Lung (tissue), 12 donors: Measurements from ENCODE around the gene ANKRD60. TPM values are rescaled to one million over a fixed set of nuclear protein-coding genes. Genes with fewer than 3 reads are reported as not detected.
A peak's percentile ranks its signal among the peaks of the same experiment; 100 is the strongest.

Experiments used
- ATAC-seq: fragments of 200-7000 bp; cut with Tn5 transposase; one replicate; pipeline ENCODE4 v1.9.1; 2020; ENCODE audit warnings: moderate number of reproducible peaks; ENCODE audit not compliant: insufficient read depth, low FRiP score
- DNase-seq, 3 donors: peaks; one replicate each; pipeline ENCODE4 v3.0.0-alpha.2; 2013 to 2017
- H3K27ac ChIP-seq, 2 donors: one replicate each; pipeline ENCODE4 v1.5.1; 2013; ENCODE audit warnings: mild to moderate bottlenecking in 2 of 2, moderate library complexity in 2 of 2, control low read depth in 1 of 2, inconsistent platforms in 1 of 2, low read depth in 1 of 2, low read length in 1 of 2
- H3K27me3 ChIP-seq, 3 donors: one replicate each; pipeline ENCODE4 v1.5.1; 2013; ENCODE audit warnings: low read length in 2 of 3; ENCODE audit not compliant: control insufficient read depth in 3 of 3, insufficient read depth in 3 of 3
- H3K36me3 ChIP-seq, 4 donors: one replicate each; pipeline ENCODE4 v1.5.1; 2013; ENCODE audit warnings: low read length in 4 of 4, mild to moderate bottlenecking in 1 of 4, moderate library complexity in 1 of 4; ENCODE audit not compliant: control insufficient read depth in 4 of 4, insufficient read depth in 4 of 4
- H3K4me1 ChIP-seq, 5 donors: one replicate each; pipeline ENCODE4 v1.5.1; 2013; ENCODE audit warnings: low read length in 5 of 5, mild to moderate bottlenecking in 2 of 5, moderate library complexity in 1 of 5; ENCODE audit not compliant: control insufficient read depth in 5 of 5, insufficient read depth in 5 of 5
- H3K4me3 ChIP-seq: one replicate; pipeline ENCODE4 v1.5.1; 2013; ENCODE audit warnings: mild to moderate bottlenecking, control low read depth, moderate library complexity
- H3K9ac ChIP-seq, 2 donors: one replicate each; pipeline ENCODE4 v1.5.1; 2013; ENCODE audit warnings: low read length in 2 of 2, control low read depth in 1 of 2; ENCODE audit not compliant: insufficient read depth in 1 of 2
- H3K9me3 ChIP-seq, 4 donors: one replicate each; pipeline ENCODE4 v1.5.1; 2013; ENCODE audit warnings: low read length in 3 of 4, mild to moderate bottlenecking in 1 of 4, moderate library complexity in 1 of 4; ENCODE audit not compliant: control insufficient read depth in 4 of 4, insufficient read depth in 3 of 4
- WGBS, 2 donors: extraction: QIAGEN DNeasy Blood & Tissue Kit; methylation state at CpG; one replicate each; pipeline ENCODE4 v1.1.7; 2013; 5-methylcytosine and 5-hydroxymethylcytosine counted together
- polyA plus RNA-seq, 2 donors: library from polyadenylated mRNA; stranded (reverse); fragments of 200-250 nt; gene quantifications; one replicate each; pipeline ENCODE4 v1.2.1, GENCODE V29; 2013
- total RNA-seq, 2 donors: library from RNA; depleted of rRNA in 1 of 2; stranded (reverse); fragments of >200 nt in 1 of 2; gene quantifications; one replicate each; pipeline ENCODE4 v1.2.1, GENCODE V29; 2014 to 2021
- TF ChIP-seq, protein P1 (sequence below): IDR thresholded peaks from 2 replicates; pipeline ENCODE4 v1.5.1; 2012; ENCODE audit warnings: mild to moderate bottlenecking; ENCODE audit errors: control extremely low read depth, extremely low read depth
- donor health status: control.
- donor health status: control.
- donor health status: Bipolar disorder and iron deficiency.
- donor health status: healthy.
- donor health status: DM: yes; HTN: yes; CAD: no.

The ANKRD60 gene
- total and polyA plus RNA-seq, 4 donors, result not detected

DNA sequence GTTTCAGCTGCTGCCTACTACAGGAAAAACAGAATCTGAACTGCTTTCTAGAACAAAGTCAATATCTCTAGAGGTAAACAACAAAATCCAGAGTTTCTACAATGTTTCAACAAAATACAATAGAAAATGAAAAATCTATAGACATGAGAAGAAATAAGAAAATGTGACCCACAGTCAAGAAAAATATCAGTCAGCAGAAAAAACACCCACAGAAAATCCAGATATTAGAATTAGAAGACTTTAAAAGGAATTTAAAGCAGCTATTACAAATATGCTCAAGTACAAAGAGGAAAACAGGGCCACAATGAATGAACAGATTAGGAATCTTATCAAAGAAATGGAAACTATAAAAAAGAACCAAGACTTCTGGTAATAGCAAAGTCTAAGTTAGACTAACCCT lies 26.4 kb upstream of the ANKRD60 start:
- no peaks in the 10 kb centered on the region for H3K4me1 ChIP-seq
- no peak overlapping the region for H3K9ac ChIP-seq
- TF ChIP-seq, protein P1, sequence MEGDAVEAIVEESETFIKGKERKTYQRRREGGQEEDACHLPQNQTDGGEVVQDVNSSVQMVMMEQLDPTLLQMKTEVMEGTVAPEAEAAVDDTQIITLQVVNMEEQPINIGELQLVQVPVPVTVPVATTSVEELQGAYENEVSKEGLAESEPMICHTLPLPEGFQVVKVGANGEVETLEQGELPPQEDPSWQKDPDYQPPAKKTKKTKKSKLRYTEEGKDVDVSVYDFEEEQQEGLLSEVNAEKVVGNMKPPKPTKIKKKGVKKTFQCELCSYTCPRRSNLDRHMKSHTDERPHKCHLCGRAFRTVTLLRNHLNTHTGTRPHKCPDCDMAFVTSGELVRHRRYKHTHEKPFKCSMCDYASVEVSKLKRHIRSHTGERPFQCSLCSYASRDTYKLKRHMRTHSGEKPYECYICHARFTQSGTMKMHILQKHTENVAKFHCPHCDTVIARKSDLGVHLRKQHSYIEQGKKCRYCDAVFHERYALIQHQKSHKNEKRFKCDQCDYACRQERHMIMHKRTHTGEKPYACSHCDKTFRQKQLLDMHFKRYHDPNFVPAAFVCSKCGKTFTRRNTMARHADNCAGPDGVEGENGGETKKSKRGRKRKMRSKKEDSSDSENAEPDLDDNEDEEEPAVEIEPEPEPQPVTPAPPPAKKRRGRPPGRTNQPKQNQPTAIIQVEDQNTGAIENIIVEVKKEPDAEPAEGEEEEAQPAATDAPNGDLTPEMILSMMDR, result no peak
- H3K4me3 ChIP-seq, result no peak overlapping the region
- ATAC-seq (no peak), DNase-seq (no peak)
- no peaks in the 10 kb centered on the region for H3K27me3 ChIP-seq
- H3K9me3 ChIP-seq, result no peaks in the 10 kb centered on the region
- H3K36me3 ChIP-seq, result peaks cover 0 to 15% (median 4%) of the 10 kb centered on the region in 4 donors
- H3K27ac ChIP-seq, result no peak overlapping the region

DNA sequence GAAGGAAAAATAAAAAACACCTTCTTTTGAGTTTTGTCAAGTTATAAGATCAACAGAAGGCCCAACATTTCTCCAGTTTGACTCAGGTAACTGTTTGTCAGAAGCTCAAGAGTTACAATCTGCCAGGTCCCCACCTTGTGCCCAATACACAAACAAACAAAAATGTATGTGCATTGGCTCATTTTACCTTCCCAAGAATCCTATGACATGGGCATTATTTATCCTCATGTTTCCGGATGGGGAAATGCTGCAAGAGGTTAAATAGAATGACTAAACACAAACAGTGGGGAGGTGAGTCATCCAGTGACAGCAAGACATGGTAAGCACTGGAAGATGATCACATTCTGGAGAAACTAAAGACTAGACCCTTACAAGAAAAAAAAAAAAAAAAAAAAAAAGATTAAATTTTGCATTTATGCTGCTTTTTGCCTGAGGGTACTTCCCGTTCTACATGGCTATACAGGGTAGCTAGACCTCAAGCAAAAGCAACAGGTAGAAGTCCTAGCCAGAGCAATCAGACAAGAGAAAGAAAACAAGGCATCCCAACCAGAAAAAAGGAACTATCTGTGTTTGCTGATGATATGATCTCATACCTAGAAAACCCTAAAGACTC lies 23.6 kb upstream of the ANKRD60 start:
- peaks cover 2 to 19% (median 7%) of the 10 kb centered on the region in 4 donors for H3K36me3 ChIP-seq
- no peaks in the 10 kb centered on the region for H3K4me1 ChIP-seq
- no peak overlapping the region for H3K9ac ChIP-seq
- no peak overlapping the region for H3K4me3 ChIP-seq
- H3K9me3 ChIP-seq, result no peaks in the 10 kb centered on the region
- 69 to 86% methylated on average over 2 of the region's 2 CpGs for WGBS, 2 donors
- no peak for DNase-seq
- no peak for ATAC-seq
- no peak overlapping the region for H3K27ac ChIP-seq
- H3K27me3 ChIP-seq, result no peaks in the 10 kb centered on the region
- TF ChIP-seq, protein P1, result no peak

DNA sequence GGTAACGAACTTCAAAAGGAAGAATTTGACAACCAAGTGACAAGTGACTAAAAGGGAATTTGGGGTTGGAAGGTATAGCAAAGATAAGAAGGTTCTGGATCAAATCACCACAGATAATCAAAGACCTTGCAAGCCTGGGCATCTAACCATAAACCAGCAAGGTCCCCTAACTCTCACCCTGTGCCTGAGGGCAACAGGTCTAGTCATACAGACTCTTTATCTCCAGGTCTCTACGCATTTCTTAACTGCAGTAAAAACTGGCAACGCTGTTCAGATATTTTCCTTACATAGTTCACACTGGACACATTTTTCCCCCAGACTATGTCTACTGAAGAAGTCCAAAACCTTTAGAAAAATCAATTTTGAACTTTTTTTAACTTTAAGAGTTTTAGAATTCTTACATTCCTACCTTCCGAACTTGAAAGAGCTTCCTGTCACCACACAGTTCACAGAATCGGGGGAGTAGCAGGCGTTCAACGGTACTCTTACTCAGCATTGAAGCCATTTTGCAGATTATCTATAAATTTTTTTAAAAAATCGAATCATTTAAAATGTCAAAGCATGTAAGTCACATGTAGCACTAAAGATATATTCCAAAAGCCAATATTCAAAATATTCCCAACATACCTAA lies 23.0 kb upstream of the ANKRD60 start:
- Histone ChIP-seq H3K36me3 (peaks cover 2 to 20% (median 10%) of the 10 kb centered on the region in 4 donors), H3K4me1 (no peaks in the 10 kb centered on the region), H3K9me3 (no peaks in the 10 kb centered on the region), H3K4me3 (no peak overlapping the region), H3K27ac (no peak overlapping the region), H3K27me3 (no peaks in the 10 kb centered on the region), H3K9ac (no peak overlapping the region)
- ATAC-seq, result no peak
- WGBS, 2 donors, result 88 to 96% methylated on average over 8 of the region's 8 CpGs
- no peak for DNase-seq
- TF ChIP-seq, protein P1, result no peak

DNA sequence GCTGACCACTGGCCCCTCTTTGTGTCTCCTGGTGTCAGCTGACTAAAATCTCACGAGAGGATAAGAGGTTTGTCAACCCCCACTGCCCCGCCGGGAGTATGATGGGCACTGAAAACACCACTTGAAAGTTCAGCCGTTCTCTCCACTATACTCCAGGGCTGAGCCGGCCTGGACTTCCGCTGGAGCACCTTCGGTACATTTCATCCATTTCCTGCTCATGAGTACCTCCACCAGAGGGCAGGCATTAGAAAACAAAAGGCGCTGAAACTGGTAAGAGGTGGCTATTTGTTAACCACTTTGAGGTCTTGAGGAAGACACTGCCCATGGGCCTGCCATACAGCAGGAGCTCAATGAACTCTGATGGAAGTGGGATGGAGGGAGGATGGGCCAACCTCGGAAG lies 17.9 kb upstream of the ANKRD60 start:
- WGBS, 2 donors, result 69 to 80% methylated on average over 9 of the region's 9 CpGs
- no peak overlapping the region for H3K27ac ChIP-seq
- no peak overlapping the region for H3K9ac ChIP-seq
- H3K4me3 ChIP-seq, result no peak overlapping the region
- no peak for ATAC-seq
- DNase-seq, result peak in 2 of 3 donors; percentile 45 to 54
- TF ChIP-seq, protein P1, result no peak
- H3K27me3 ChIP-seq, result no peaks in the 10 kb centered on the region
- no peaks in the 10 kb centered on the region for H3K4me1 ChIP-seq
- peaks cover 8 to 34% (median 19%) of the 10 kb centered on the region in 4 donors for H3K36me3 ChIP-seq
- H3K9me3 ChIP-seq, result no peaks in the 10 kb centered on the region
